HG03139 (cell line): ENCODE results near the gene GLG1.

Source experiments
- ATAC-seq: cut with Tn5 transposase; IDR thresholded peaks from one replicate; pipeline ENCODE4 v1.9.1; 2021; ENCODE audit not compliant: unreplicated experiment

The GLG1 gene

DNA sequence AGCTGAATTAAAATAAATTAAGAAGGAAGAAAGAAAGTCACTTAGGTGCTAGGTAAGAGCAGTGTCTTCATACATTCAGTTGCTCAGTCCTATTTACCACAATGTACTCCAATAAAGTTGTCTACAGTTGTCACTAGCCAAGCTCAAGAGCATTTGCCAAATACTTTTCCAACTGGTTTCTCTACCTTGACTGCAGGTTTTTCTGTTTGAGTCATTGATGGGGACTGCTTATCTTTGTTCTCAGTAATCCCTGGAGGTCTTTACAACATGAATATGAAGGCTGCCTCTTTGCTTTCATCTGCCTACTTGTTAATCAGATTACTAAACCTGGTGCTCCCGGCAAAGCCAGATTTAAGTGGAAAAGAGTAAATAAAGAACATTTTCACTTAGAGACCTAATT, 121.0 kb downstream of the GLG1 start:
- no peak for ATAC-seq

DNA sequence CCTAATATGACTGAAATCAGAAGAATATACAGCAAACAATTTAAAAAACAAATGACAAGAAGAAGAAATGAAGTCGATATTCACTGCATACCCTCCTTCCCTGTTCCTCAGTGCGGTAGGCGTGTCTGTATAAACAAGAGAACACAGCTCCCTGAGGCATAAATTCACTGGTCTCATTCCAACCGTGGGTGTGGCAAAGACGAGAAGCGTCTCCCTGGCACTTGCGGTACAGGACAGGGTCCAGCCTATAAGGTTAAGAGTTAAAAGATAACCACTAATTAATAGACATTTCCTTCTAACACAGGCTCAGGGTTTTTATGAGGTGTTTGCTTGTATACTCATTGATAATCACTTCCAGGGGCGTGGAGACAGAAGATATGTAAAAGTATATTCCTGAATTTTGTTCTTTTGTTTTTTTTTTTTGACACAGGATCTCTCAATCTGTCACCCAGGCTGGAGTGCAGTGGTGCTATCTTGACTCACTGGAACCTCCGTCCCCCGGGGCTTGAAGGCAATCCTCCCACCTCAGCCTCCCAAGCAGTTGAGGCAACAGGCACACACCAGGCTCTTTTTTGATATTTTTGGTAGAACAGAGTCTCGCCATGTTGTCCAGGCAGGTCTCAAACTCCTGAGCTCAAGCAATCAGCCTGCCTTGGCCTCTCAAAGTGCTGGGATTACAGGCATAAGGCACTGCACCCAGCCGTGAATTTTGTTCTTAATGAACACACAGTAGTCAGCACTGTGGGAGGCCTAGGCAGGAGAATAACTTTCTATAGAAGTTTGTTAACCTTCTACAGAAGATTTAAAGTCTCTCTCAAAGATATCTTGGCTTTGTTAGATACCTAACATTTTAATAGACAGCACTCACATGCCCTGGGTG, 126.5 kb downstream of the GLG1 start:
- ATAC-seq = no peak

DNA sequence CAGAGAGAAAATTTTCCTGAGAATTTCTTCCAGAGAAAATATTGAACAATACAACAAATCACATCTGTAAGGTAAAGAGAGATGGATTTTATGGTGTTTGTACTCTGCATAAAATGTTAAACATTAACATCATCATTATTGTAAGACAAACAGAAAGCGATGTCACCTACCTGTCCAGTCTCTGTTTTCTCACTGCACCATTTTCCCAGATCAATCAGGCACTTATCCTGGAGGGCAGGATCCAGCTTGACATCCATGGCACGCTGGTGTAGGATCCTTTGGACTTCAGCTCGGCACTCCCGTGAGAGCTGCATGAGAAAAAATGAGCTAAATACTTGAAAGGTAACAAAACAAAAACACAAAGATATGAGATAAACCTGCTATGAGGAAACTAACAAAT, 129.7 kb downstream of the GLG1 start:
- no peak for ATAC-seq

DNA sequence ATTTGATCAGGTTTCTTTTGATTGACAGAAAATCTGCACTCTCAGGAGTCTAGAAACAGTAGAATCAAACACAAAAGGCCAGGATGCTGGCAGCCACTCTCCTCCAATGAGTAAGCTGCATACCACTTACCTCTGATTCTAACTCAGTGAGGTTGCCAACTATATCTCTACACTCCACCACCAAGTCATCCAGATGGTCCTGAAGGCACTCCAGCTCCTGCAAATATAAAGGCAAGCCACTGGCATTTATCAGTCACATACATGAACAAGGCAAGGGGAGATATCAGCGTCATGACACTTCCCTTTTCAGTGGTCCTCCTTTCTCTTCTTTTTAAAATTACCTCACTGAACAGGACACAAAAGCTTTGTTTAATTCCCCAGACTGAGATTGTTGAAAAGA, 132.5 kb downstream of the GLG1 start:
- no peak for ATAC-seq

DNA sequence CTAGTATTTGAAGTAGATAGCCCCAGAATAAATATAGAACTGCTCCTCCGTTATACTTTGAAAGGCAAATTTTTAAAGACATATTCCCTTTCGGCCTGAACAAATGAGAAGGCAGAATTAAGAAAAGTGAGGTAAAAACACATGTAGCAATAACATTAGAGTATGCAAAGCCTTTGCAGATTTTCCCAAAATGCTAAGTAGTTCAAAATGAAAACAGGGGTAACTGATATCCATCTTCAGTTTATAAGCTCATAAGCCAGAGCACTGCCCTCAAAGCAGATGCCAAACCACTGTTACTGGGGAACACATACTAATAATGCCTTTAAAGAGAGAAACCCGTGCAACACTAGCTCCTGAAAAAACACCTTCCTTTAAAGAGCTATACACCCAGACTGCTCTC, 134.4 kb downstream of the GLG1 start:
- ATAC-seq = no peak

DNA sequence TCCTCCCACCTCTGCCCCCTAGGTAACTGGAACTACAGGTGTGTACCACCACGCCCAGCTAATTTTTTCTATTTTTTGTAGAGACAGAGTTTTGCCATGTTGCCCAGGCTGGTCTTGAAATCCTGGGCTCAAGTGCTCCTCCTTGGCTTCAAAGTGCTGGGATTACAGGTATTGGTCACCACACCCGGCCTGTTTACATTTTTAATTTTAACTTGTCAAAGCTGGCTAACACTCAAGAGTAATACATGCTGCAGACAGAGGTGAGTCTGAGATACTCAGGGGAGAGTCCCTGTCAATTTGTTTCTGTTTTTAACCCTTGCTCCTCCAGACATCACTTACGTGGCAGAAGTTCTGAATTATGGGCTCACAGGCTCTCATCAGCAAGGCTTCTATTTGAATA, 134.9 kb downstream of the GLG1 start:
- ATAC-seq = no peak

DNA sequence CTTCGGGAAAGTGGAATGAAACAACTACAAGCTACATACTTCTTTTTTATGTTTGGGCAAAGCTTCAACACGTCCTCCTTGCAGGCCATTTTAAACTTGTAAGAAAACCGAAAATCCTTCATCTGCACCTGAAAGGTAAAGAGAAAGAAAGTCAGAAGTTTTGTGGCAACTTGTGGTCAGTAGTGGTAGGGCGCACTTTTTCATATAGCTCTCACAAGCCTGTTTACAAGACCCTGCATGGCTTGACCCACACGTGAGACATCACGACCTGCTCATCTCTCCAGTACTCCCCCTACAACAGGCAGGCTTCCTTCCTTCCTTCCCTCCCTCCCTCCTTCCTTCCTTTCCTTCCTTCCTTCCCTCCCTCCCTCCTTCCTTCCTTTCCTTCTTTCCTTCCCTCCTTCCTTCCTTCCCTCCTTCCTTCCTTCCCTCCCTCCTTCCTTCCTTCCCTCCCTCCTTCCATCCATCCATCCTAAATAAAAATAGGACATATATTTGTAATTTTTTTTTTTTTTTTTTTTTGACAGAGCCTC, 136.9 kb downstream of the GLG1 start:
- no peak for ATAC-seq

DNA sequence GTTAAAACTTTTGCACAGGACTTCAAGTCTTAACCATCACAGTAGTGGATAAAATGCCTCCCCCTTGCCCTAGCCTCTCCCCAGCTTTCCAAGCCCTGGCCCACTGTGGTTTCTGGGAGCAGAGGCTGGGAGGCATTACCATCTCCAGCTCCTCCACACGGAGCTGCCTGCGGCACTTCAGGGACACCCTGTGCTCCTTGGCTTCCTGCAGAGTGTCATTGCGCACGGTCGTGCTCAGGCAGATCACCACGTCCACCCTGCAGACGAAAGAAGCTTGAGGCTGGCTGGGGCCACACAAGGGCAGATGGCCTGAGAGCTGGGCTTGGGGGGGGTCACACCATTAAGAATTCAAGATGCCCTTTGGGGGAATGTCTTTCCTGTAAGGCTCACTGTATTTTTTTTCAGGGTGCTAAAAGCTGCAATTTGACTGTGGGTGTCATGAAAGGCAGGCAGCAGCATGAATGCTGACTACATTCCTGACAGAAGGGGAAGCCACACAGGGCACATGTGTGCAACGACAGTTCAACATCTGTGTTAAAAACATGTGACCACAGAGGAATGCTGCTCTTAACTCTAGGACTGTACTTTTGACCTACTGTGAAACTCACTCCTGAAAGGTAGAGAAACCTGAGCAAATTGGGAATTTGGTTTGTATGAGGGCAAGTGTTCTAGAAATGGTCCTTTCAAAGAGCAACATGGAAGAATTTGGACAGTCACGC, 137.9 kb downstream of the GLG1 start:
- ATAC-seq = no peak

DNA sequence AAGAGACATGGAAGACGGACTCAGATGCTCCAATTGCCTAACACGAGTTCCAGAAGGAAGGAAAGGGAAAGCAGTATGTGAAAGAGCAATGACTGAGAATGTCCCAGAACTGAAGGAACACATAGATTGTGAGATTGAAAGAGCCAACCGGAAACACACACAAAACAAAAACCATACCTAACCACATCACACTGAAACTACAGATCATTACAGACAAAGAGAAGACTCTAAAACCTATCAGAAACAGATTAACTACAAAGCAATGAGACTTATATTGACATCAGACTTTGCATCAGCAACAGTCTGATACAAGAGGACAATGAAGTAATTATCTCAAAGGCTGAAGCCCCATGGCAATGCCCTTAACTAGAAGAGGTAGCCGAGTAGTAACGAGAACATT, 140.0 kb downstream of the GLG1 start:
- no peak for ATAC-seq

DNA sequence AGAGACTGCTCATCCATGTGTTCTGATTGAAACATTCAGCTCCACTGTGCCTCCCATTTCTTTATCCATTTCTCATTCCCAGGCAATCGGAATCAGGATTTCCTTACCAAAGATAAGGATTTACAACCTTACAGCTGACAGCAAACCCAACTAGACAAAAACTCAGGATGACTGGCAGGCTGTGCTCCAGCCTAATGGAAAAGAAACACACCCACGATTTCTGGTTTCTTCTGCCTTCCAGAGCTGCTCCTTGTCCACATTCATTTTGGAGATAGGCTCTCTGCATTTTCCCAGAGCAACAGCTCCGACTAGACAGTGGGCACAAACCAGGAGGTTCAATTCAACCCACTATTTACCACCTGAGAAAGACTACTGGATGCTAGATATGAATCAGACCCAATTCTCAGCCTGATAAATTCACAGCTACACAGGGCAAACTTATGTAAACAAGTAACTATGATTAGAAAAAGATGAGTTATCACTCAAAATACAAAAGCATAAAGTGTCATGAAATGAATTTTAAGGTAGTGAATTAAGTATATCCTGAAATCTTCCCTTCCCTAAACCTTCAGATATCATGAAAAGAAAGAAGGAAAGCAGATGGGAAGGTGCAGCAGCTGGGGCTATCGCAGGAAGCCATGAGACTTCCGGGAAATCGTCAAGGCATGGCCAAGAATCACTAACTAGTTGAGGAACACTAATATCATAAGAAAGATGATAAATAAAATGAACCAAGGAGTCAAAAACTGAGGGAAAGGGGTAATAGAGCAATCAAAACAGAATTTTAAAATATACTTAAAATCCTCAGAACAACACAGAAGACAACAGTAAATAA, 140.8 kb downstream of the GLG1 start:
- no peak for ATAC-seq

DNA sequence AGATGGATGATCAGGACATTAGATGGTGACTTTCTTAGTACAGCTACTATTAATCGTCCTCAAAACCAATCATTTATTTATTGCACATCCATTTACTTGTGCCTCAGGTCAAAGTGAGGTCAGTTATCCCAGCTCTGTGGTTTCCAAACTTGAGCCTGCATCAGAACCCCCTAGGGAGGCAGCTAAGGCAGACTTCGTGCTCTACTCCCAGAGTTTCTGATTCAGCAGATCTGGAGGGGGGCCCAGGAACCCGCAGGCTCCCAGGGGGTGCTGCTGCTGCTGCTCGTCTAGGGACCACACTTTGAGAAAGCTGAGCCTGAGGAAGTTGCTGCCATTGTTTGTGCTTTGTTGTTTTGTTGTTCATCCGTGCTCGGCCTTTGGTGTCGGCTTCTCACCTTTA, 141.6 kb downstream of the GLG1 start:
- ATAC-seq = no peak

DNA sequence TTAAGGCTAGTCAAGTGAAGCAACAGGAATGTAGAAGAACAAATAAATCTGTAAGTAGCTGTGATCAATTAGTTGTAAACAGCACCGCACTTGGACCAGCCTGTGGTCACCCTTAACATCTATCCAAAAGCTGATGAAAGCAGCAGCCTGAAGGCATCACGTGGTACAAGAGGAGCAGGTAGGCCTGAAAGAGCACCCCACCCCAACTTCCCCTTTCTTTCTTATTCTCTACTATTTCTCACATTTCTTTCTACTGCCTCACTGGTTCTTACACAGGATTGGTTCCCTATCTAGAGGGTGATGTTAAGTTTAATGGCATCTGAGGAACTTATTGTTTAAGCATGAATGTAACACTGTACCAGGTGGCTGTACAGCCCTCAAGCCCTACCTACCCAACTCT, 143.0 kb downstream of the GLG1 start:
- no peak for ATAC-seq

DNA sequence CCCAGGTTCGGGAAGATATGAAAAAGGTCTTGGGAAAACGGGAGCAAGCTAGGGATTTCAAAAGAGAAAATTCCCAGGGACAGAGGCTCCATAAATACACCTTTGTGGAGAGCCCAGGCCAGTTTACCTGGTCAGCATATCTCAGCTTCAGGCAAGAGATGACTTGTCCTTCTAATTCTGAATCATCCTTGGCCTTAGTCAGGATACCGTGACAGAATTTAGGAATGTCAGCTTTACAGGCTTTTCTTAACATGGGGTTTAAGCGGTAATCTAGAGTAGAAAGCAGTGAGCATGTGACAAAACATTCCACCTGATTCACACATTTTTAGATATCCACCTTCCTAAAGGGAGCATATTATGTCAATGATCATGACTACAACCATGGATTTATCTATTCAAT, 144.6 kb downstream of the GLG1 start:
- ATAC-seq = no peak

DNA sequence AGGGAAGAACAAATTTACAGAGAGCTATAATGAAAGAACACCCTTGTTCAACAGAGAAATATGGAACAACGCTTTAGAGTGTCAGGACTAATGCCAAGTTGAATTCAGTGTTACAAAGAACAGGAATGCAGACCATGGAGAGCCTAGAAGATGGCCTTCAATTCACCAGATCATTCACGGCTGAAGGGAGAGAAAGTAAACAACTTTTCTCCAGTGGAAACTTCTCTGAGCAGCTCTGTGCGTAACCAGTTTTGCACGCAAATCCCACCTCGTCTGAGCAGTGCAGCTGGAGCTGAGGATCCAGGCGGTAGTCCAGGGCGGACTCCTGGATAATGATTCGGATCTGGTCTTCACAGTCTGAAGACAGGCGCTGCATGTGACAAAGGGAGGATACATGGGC, 145.1 kb downstream of the GLG1 start:
- no peak for ATAC-seq

DNA sequence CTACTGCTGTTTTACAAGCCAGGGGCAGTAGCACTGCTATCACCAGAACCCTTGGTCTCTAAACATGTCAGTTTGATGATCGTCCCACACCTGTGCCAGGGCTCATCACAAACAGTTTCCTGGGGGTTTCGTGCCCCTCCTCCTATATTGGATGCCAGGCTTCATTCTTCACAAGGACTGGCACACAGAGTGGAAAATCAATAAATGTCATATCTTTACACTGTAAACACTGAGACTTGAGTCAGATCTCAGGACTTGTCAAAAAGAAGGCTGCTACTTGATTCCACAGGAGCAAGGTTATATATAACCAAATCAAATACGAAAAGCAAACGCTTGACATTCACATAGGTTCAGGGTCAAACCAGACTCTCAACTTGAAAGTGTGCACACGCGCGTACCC, 146.4 kb downstream of the GLG1 start:
- ATAC-seq = no peak

DNA sequence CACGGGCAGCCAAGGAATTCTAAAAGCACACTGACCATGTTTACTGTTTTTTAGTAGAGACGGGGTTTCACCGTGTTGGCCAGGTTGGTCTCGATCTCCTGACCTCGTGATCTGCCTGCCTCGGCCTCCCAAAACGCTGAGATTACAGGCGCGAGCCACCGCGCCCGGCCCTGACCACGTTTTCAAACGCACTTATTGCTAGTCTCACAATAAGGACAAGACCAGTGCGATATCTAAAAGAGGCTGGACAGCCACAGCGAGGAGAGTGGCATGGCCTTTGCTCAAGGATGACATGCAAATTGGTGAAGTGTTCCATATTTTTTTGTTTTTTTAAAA, 150.7 kb downstream of the GLG1 start:
- no peak for ATAC-seq

DNA sequence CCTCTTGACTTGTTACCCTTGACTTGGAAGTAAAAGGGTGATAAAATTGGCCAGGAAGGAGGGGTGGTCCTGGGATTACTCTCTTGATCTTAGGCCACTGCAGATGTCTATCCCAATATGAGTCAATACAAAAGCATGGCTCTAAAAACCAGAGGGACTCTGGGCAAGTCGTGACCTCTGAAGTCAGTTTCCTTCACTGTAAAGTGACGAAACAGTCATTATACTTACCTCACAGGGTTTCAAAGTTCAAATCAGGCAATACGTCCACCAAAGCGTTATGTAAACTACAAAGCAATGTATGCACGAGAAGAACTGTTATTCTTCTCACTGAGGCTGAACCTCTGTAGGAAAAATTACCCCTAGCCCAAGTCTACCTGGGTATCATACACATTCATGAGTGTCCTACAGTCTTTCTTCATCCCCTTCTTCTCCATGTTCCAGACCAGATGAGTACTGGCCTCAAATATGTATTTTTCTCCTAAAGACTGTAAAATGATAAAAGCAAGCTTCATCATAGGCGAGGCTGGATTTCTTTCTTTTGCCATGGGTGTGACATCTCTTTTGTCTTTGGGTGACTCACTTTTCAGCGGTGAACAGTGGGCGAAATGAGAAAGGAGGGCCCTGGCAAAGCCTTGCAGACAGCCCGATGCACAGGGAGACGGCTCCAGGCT, 151.2 kb downstream of the GLG1 start:
- ATAC-seq = no peak

DNA sequence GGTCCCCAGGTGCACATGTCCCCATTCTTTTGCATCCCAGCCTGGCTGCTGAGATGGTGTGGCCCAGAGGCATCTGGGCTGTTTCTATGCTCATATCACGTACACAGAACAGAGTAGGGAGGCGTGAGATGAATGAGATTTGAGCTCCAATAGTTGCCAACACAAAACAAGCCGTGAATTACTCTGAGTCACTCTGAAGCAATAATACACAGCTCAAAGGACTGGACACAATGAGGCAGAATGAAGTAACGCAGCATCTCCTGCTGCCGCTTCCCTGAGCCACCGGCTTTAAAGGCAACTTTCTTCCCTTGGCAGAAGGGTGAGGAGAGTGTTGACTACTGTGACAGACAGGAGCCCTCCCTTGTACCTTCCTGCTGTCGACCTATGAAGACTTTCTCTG, 151.7 kb downstream of the GLG1 start:
- no peak for ATAC-seq

DNA sequence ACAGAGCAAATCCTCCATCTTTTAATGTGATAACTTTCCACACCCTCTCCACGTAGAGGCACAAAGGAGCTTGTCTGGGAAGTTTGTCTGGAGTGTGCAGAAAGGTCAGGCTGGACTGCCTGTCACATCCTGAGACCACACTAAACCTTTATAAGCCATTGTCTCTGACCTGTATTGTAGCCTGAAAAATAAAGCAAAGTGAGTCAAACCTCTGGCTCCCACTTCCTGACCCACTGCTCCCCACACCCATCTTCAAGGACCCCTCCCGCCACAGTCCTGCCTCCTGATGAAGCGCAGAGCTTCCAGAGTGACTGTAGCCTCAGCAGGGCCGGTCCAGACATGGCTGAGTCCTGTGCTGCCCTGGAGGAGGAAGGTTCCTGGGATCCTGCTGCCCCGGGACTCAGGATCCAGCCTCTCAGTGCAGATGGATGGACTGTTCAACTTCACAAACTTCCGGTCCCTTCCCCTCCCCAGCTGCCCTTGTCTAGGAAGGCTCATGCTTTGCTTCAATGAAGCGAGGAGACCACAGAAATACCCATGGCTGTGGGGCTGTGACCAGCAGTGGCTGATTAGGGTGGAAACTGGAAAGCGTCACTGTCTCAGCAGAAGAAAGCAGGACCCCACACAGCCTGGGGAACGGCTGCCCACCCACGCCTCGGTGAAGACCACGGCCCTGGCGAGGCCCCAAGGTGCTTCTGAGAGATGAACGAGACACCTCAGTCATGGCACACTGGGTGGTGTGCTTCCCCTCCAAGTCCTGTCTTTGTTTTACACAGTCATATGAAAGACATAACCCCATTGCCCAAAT, 154.8 kb downstream of the GLG1 start:
- peak; percentile 83 for ATAC-seq
